ENCODE data around the gene GJB2. TPM values are rescaled to one million over a fixed set of nuclear protein-coding genes. Genes with fewer than 3 reads are reported as not detected.

The GJB2 gene
- total and polyA plus RNA-seq, 2 of the 8 experiments (the other 6 are each of a cell fraction or from before 2014, with no cell fraction given), result 0.20 to 0.21 TPM

- TF ChIP-seq, protein P1, sequence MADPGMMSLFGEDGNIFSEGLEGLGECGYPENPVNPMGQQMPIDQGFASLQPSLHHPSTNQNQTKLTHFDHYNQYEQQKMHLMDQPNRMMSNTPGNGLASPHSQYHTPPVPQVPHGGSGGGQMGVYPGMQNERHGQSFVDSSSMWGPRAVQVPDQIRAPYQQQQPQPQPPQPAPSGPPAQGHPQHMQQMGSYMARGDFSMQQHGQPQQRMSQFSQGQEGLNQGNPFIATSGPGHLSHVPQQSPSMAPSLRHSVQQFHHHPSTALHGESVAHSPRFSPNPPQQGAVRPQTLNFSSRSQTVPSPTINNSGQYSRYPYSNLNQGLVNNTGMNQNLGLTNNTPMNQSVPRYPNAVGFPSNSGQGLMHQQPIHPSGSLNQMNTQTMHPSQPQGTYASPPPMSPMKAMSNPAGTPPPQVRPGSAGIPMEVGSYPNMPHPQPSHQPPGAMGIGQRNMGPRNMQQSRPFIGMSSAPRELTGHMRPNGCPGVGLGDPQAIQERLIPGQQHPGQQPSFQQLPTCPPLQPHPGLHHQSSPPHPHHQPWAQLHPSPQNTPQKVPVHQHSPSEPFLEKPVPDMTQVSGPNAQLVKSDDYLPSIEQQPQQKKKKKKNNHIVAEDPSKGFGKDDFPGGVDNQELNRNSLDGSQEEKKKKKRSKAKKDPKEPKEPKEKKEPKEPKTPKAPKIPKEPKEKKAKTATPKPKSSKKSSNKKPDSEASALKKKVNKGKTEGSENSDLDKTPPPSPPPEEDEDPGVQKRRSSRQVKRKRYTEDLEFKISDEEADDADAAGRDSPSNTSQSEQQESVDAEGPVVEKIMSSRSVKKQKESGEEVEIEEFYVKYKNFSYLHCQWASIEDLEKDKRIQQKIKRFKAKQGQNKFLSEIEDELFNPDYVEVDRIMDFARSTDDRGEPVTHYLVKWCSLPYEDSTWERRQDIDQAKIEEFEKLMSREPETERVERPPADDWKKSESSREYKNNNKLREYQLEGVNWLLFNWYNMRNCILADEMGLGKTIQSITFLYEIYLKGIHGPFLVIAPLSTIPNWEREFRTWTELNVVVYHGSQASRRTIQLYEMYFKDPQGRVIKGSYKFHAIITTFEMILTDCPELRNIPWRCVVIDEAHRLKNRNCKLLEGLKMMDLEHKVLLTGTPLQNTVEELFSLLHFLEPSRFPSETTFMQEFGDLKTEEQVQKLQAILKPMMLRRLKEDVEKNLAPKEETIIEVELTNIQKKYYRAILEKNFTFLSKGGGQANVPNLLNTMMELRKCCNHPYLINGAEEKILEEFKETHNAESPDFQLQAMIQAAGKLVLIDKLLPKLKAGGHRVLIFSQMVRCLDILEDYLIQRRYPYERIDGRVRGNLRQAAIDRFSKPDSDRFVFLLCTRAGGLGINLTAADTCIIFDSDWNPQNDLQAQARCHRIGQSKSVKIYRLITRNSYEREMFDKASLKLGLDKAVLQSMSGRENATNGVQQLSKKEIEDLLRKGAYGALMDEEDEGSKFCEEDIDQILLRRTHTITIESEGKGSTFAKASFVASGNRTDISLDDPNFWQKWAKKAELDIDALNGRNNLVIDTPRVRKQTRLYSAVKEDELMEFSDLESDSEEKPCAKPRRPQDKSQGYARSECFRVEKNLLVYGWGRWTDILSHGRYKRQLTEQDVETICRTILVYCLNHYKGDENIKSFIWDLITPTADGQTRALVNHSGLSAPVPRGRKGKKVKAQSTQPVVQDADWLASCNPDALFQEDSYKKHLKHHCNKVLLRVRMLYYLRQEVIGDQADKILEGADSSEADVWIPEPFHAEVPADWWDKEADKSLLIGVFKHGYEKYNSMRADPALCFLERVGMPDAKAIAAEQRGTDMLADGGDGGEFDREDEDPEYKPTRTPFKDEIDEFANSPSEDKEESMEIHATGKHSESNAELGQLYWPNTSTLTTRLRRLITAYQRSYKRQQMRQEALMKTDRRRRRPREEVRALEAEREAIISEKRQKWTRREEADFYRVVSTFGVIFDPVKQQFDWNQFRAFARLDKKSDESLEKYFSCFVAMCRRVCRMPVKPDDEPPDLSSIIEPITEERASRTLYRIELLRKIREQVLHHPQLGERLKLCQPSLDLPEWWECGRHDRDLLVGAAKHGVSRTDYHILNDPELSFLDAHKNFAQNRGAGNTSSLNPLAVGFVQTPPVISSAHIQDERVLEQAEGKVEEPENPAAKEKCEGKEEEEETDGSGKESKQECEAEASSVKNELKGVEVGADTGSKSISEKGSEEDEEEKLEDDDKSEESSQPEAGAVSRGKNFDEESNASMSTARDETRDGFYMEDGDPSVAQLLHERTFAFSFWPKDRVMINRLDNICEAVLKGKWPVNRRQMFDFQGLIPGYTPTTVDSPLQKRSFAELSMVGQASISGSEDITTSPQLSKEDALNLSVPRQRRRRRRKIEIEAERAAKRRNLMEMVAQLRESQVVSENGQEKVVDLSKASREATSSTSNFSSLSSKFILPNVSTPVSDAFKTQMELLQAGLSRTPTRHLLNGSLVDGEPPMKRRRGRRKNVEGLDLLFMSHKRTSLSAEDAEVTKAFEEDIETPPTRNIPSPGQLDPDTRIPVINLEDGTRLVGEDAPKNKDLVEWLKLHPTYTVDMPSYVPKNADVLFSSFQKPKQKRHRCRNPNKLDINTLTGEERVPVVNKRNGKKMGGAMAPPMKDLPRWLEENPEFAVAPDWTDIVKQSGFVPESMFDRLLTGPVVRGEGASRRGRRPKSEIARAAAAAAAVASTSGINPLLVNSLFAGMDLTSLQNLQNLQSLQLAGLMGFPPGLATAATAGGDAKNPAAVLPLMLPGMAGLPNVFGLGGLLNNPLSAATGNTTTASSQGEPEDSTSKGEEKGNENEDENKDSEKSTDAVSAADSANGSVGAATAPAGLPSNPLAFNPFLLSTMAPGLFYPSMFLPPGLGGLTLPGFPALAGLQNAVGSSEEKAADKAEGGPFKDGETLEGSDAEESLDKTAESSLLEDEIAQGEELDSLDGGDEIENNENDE (IDR thresholded peaks at IDR 0.05; ENCODE audit: insufficient replicate concordance, low read length), result no peak
- TF ChIP-seq BCL11A (IDR thresholded peaks at IDR 0.05; ENCODE audit: low read depth in 2 of 2, low read length in 2 of 2), result no peak
- TF ChIP-seq ZNF274 (IDR thresholded peaks at IDR 0.05; ENCODE audit: borderline replicate concordance, extremely low read depth, low read length), result no peak
- TF ChIP-seq NRF1 (IDR thresholded peaks at IDR 0.05; ENCODE audit: low read depth, low read length), result no peak
- TF ChIP-seq TAF1 (IDR thresholded peaks at IDR 0.05; ENCODE audit: low read depth, low read length), result no peak
- no peak for TF ChIP-seq CBX8 (IDR thresholded peaks at IDR 0.05; ENCODE audit: borderline replicate concordance, low read depth, low read length)
- no peak for TF ChIP-seq HDAC2 (IDR thresholded peaks at IDR 0.05; ENCODE audit: borderline replicate concordance in 1 of 2, low read depth in 2 of 2, low read length in 2 of 2)
- TF ChIP-seq, protein P2, sequence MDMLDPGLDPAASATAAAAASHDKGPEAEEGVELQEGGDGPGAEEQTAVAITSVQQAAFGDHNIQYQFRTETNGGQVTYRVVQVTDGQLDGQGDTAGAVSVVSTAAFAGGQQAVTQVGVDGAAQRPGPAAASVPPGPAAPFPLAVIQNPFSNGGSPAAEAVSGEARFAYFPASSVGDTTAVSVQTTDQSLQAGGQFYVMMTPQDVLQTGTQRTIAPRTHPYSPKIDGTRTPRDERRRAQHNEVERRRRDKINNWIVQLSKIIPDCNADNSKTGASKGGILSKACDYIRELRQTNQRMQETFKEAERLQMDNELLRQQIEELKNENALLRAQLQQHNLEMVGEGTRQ (IDR thresholded peaks at IDR 0.05; ENCODE audit: low read length), result no peak
- no peak for TF ChIP-seq JUND (IDR thresholded peaks at IDR 0.05; ENCODE audit: low read length)
Measured at GRCh38 chr13:20173116-20173746, 19.5 kb downstream of the GJB2 start (continued).
